HG03571 (cell line): ENCODE data around the gene UNC13D.
"Not testable (repeated sequence)": the region's sequence is repeated elsewhere in the genome, so short reads cannot be mapped to it uniquely, and the experiment has no call there.

ENCODE experiments used
- ATAC-seq: cut with Tn5 transposase; IDR thresholded peaks from one replicate; pipeline ENCODE4 v1.9.1; 2021; ENCODE audit not compliant: unreplicated experiment

Gene UNC13D

DNA sequence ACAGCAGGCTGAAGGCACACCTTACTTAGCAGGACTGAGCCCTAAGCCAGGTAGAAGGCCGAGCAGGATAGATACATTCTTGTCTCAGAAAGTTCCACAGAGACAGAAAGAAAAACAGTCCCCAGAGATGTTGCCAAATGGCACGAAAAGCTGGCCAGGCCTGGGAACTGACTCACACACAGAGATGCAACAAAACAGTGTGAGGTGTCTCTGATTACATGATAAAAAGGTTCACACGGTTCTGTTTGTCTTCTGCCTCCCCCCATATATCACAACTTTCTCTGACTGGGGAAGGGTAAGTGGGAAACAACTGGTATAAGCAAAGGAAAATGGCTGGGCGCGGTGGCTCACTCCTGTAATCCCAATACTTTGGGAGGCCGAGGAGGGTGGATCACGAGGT is 9.2 kb upstream of the UNC13D start:
- ATAC-seq: no peak

DNA sequence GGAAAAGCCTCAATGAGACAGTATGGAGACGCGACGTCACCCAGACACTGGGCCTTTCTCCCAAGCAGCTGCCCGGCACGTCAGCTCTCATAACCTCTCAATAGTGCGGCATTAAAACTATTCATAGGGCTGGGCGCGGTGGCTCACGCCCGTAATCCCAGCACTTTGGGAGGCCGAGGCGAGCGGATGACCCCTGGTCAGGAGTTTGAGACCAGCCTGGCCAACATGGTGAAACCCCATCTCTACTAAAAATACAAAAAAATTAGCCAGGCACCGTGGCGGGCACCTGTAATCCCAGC is 7.4 kb upstream of the UNC13D start:
- ATAC-seq: not testable (repeated sequence)

DNA sequence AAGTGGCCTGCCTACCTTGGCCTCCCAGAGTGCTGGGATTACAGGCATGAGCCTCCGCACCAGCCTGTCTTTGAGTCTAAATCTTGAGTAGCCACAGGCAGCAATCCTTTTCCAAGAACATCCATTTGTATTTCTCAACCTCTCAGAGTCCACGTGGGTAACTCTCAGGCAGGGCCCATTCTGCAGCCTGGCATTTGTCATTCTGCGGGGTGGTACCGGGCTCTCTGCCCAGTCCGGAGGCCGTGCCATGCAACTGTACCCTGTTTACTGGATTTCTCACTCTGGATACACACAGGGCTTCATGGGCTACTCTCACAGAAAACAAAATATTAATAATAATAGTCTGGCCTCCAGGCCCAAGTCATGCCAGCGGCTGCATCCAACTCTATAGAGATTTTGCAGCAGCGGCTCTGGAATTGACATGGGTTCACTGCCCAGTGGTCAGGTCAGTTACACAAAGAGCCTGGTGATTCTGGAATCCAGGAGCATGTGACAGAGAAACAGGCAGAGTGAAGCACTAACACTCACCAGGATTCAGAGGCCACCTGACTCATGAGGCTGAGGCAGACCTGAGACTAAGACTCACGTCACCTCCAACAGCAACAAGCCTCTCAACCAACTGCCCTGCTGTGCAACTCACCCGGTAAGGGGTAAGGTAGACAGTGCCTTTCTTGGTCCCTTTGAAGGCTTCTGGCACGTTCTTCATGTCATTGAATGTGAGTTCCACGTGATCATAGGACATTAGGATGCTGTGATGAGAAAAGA is 6.9 kb upstream of the UNC13D start:
- ATAC-seq: no peak

DNA sequence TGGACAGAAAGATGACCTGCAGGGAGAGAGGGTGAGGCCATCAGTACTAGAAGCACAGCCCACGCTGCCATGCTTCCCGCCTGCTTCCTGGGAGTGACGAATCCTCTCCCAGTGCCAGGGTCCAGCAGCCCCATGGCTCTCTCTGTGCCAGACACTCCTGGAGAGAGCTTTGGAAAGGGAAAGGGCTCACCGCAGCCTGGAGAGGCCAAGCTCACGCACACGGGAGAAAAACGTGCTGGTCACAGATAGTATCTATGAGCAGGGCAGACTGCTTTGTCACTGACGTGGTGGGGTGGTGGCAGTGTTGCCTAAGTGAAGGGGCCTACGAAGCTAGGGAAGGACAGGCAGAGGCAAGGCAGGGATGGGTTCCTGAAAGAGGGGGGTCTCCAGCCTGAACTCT is 5.5 kb upstream of the UNC13D start:
- no peak for ATAC-seq

DNA sequence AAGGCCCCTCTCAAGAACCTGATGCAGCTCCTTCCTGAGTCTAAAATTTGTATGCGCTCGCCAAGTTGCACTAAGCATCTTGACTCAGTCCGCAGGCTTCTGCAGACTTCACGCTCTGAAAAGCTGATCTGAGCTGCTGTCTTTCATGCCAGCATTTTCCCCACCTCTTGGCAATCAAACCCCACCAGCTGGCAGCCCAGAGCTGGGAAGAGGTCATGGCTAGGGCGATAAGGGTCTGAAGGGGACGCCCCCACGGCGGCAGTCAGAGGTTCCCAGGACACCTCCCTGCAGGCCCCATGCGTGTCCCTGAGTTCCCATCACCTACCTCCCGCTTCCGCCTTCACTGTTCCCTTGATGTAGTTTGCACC is 5.1 kb upstream of the UNC13D start:
- ATAC-seq: no peak

DNA sequence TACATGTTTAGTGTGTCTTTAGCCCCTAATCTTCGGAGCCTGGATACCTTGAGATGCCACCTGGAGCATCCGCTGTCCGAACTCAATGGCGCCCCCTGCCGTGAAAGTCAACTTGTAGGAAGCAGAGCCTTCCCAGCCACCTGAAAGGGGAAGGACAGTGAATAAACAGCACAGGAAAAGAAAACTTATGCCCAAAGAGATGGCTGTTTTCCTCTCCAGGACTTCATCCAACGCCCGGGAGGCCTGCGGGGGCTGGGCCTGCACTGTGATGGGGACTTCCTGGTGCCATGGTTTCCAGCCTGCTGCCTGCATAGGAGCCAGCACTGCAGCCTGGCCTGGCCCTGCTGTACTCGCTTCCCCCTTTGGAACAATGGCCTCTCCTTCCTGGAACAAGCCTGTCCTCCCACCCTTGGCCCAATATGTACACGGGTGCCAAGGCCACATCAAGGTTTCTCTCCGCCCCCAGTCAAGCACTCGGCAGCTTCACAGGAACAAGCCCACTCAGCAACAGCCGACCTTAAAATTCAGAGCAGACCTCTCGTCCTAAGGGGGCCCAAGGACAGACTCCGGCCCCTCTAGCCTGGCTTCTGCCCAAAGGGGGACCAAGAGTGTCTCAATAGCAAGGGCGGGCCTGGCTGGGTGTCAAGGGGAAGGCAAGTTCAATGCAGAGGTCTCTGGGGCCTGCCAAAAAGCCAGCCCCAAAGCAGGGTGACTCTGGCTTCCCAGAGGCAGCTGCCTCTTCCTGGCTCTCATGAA is 4.5 kb upstream of the UNC13D start:
- ATAC-seq: no peak

DNA sequence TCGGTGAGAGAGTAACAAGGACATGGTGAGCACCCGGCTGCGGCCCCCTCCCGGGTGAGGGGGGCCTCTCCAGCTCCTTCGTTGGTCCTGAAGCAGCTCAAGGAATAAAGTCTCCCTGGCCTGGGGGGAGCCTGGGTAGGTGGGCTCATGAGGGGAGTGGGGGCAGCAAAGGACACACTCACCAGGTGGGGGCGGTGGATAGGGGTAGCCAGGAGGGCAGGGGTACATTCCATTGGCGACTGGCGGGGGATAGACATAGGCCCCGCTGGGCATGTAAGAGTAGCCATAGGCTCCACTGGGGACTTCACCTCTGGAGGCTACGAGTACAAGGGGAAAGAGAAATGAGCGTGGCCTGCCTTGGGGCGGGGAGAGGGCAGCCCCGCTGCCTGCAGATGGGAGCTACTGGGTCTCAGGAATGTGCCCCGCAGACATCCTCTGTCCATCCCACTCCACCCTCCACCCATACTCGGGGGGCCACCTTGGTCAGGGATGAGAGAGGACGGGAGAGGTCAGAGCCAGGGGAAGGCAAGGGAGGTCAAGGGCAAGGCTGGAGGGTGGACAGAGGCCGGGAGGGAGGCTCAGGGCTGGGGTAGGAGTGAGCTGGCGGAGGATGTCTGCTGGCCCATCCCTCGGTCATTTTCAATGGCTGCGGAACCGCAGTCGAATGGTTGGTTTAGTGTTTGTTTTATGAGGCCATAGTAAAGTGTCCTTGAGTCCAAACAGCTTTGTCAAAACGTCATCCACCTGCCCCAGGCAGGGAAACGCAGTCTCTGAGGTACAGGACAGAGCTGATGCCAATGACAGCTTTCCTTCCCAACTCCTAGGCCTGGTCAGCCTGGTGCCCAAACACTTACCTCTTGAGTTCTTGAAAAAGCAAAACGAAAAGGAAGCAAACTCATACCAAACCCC is 3.7 kb upstream of the UNC13D start:
- no peak for ATAC-seq

DNA sequence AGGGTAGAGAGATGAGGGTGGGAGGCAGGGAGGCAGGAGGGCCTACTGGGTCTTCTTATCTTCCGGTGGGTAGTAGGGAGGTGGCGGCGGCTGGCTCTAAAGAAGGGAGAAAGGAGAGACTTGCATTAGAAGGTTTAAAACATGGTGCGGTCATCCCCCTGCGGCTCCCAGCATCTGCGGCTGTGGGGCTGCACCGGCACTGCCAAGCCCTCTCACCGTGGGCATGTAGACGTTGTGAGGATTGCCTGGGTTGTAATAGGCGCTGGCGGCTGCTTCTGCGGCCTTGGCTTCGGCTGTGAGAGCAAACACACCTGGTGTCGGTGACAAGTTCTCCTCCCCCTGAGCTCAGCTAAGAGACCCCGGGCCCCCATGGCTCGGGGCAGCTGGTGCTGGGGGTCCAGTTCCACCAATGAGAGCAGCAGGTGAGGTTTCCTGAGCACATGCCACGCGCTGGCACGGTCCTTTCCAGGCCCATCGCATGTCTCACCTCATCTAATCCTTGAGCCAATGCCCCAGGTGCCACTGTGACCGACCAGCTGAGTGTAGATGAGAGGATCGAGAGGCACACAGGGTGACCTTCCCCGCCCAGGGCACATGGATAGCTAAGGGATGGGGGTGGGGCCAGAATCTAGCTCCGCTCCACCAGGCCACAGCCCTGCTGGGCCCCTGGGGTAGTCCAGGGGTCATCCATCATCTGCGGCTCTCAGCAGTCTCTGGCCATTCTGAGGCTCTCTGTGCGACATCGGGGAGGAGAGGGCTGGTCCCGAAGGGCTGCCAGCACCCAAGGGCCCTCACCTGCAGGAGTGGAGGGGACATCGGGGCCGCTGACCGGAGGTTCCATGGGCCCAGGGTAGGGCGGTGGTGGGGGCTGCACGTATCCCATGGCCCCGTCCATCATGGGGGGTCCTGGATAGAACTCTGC is 2.7 kb upstream of the UNC13D start:
- ATAC-seq: no peak

DNA sequence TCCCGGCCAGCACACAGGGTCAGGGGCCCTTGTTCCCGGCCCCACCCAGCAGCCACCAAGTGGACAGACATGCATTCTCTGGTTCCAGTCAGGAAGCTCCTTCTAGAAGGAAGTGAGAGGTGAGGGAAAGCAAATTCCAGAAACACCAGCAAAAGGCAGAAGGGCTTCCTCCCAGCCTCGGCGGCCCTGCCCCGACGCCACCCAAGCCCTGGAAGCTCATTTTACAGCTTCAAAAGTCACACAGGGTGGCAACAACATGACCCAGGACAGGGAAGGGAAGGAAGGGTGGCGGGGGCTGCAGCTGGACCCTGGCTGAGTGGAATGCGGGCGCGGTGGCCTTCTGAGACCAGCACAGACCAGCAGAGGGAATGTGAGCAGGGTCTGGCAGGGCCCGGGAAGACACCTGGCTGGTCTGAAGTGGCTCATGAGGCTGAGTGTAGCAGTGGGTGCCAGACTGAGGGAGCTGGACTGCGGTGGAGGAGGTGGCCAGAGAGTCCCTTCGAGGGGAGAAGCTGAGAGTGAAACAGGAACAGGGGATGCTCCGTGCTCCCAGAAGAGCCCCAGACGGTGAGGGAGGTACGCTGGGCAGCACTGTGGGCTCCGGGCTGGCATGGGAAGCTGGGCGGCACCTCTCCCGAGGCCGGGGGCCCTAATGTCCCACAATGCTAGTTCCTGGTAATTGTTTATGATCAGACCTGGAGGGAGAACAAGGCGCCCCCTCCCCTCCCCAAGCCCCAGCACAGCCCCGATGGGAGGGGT is 1.9 kb upstream of the UNC13D start:
- no peak for ATAC-seq

DNA sequence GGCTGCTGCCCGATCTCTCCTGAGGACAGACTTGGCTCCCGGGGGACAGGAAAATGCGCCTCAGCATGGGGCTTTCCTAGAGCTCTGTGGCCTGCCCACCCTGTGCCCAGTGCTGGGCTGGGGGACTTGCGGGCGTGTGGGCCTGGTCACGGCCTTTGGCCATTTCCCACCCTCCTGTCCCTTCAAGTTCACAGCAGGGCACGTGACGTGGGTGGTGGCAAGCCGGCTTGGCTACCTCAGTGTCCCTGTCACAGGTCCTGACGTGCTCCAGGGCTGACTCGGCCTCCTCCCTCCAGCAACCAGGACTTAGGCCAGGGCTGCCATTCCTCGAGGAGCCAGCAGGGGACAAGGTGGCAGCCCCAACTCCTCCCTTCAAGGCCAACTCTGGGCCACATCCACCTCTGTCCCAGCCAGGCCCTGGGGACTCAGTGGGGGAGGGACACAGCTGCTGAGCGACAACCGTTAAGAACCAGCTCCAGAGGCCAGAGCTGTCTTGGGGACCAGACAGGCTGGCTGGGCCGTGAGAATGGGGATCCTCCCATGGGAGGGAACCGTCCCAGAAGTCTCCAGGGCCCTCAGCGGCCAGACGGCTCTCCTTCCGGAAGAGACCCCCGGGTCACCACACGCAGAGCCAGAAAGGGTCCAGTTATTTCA is 981 bp upstream of the UNC13D start:
- peak; percentile 71 for ATAC-seq

DNA sequence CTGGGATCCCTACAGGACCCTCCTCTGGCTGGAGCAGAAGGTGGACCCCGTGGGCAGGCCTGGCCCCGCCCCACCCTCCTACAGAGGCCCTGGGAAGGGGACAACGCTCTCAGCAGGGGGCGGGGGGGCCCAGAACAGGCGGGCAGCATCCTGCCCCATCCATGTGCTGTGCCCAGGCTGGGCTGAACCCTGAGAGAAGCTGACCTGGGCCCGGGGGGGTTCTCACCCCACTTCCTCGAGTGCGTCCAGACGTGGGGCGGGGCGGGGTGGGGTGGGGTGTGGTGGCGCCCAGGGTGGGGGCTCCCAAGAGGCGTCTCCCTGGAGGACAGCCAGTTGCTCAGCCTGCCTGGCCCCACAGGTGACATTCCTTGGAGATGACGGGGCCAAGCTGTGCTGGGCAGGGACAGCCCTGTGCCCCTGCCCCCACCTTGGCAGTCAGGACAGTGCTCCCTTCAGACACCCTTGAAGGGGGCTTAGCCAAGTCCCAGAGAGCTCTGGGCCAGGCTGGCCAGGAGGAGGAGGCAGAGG is 390 bp upstream of the UNC13D start:
- peak; percentile 4 for ATAC-seq

DNA sequence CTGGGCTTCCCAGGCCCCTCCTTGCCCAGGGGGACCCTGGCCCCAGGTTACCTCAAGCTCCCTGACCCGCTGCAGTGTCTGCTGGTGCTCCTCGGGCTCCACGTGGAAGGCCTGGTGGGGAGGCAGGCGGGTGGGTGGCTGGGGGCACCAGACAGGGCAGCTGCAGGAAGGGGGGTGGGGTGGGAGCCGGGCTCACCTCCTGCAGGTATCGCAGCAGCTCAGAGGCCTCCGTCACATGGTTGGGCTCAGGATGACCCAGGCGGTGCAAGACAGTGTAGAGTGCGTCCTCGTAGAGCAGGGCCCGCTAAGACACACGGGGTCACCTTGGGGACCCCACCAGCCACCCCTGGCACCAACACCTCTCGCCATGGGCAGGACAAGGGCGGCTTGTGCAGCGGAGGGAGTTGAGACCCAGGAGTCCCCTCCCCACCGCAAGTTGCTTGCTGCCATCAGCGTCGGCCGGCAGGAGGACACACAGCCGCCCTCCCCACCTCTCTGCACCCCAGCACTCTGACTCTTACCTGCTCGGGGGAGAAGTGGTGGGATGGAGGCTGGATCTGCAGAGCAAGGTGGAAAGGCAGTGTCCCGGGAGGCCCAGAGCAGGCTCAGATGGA is 1.1 kb downstream of the UNC13D start:
- ATAC-seq: no peak

DNA sequence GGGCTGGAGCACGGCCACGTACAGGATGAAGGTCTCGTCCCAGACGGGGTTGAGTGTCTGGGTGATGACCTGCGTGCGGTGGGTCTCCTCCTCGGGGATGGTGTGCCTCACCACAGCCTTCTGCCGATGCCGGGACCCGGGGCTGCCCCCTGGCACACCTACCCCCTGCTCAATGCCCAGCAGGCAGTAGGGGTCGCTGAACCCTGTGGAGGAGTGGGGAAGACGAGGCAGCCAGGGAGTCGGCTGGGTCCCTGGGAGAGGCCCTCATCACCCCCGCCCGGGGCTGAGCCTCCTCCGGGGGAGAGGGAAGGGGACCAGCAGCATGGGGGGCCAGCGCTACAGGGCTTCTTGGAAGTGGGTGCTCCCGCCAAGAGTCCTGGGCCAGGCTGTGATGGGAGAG is 1.8 kb downstream of the UNC13D start:
- ATAC-seq: no peak

DNA sequence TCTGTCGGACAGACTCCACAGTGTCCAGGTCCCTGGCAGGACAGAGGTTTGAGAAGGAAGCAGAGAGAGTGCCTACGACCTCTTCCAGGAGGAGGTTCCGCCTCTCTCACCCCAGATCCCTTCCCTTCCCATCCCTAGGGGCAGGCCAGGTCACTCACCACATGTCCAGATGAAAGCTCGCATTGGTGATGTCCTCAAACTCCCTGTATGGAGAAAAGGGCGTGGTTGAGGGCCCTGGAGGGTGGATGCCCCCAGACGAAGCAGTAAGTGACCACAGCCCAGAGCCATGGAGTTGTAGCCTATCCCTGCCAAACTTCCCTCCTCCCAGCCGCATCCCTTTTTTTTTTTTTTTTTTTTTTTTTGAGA is 3.4 kb downstream of the UNC13D start:
- no peak for ATAC-seq

DNA sequence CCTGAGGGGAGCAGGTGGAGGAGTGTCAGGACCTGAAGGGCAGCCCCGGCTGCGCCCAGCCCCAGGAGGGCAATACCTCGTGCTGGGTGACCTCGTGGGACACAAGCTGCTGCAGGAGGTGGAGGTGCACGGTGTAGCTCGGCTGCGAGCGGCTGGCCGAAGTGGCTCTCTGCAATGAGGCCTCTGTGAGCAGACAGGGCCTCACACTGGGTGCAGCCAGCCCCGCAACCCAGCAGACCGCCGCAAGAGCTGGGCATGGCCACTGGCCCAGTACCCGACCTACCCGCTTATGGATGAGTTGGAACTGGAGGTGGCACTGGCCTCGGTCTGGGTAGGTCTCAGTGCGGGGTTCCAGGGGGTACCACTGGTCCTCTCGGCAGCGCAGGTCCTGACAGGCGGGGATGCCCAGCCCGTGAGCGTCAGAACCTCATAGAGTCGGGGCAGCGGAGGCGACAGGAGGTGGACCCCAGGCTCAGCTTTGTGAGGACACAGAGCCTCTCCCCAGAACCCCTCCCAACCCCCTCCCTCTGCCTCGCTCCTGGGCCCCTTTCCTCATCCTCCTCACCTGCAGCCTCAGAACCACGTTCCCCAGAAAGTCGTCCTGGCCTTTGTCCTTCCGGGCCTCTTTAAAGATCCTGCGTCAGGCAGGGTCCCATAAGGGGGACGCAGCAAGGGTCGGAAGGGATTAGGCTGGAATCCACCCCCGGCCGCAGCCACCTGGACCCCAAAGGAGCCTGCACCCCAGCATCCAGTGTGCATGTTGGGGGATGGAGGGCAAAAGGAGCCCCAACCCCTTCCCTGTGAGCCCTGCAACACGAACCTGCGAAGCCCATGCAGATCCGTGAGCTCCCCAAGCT is 4.0 kb downstream of the UNC13D start:
- ATAC-seq: no peak

DNA sequence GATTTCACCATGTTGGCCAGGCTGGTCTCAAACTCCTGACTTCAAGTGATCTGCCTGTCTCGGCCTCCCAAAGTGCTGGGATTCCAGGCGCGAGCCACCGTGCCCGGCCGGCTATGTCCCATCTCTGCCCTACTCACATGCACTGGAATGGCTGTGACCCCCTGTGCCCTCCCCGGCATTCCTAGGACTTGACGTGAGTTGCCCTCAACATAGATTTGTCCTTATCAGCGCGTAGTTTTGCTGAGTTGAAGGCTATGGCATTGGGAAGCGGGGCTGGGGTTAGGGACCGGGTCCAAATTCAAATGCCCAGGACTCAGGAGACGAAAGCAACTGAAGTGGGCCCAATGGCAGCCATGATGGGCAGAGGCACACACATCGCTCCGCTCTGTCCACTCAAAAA is 5.8 kb downstream of the UNC13D start:
- no peak for ATAC-seq

DNA sequence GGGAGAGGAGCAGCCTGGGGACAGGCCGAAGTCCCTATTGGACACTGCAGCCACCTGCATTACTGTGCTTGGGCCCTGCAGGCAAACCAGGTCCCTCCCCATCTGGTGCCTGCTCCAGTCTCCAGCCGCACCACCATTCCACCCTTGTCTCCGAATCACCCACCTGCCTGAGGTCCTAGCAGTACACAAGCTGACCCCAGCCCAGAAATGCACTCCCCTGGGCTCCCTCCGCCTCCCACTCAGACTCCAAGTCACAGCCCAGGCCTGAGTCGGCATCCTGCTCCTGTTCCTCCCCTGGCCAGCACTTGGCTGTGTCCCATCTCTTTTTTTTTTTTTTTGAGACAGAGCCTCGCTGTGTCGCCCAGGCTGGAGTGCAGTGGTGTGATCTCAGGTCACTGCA is 6.3 kb downstream of the UNC13D start:
- no peak for ATAC-seq

DNA sequence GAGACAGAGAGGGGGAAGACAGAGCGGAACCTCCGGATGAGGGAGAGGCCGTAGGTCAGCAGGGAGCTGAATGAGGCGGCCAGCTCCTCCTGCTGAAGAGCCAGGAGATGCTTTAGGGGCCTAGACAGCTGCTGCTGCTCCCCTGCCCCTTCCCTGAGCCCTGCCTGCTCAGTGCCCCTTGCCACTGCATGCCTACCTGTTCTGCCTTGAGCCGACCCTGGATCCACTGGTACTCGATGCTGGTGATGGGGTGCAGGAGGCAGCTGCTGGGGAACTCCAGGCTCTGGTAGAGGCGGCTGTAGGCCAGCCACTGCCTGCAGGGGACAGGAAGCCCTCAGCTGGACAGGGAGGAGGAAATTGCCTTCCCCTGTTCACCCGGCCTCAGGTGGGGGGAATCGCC is 7.6 kb downstream of the UNC13D start:
- no peak for ATAC-seq
